Liver (tissue), 3 donors: Measurements from ENCODE around the gene KLHDC3.

Experiments
- CTCF ChIP-seq: fragments of 150-350 bp; IDR thresholded peaks from 2 replicates; pipeline ENCODE4 v1.5.1; 2017; ENCODE audit warnings: improper control_type of control experiment, low read depth, low read length; ENCODE audit not compliant: missing input control
- EGR1 ChIP-seq, 2 donors: IDR thresholded peaks; 2 replicates each; pipeline ENCODE4 v1.6.1; 2016 to 2018; ENCODE audit warnings: antibody characterized with exemption in 2 of 2, low read depth in 2 of 2
- FOXA1 ChIP-seq: IDR thresholded peaks from 2 replicates; pipeline ENCODE4 v1.6.1; 2016; ENCODE audit warnings: antibody characterized with exemption
- GABPA ChIP-seq, 2 donors: IDR thresholded peaks in 1 of 2; conservative IDR thresholded peaks in 1 of 2; 2 replicates each; pipeline ENCODE4 v1.6.1; 2016; ENCODE audit warnings: antibody characterized with exemption in 2 of 2, mild to moderate bottlenecking in 1 of 2, moderate library complexity in 1 of 2
- HNF4A ChIP-seq, 2 donors: conservative IDR thresholded peaks; 2 replicates each; pipeline ENCODE4 v1.6.1; 2016; ENCODE audit warnings: antibody characterized with exemption in 2 of 2, mild to moderate bottlenecking in 2 of 2
- HNF4G ChIP-seq: IDR thresholded peaks from 2 replicates; pipeline ENCODE4 v1.6.1; 2016; ENCODE audit warnings: antibody characterized with exemption
- JUND ChIP-seq, 2 donors: IDR thresholded peaks; 2 replicates each; pipeline ENCODE4 v1.6.1; 2016; ENCODE audit warnings: antibody characterized with exemption in 2 of 2
- MAX ChIP-seq: IDR thresholded peaks from 2 replicates; pipeline ENCODE4 v1.6.1; 2016; ENCODE audit warnings: antibody characterized with exemption
- RAD21 ChIP-seq, 2 donors: IDR thresholded peaks; 2 replicates each; pipeline ENCODE4 v1.6.1; 2016; ENCODE audit warnings: antibody characterized with exemption in 2 of 2, mild to moderate bottlenecking in 2 of 2
- REST ChIP-seq: IDR thresholded peaks from 2 replicates; pipeline ENCODE4 v1.6.1; 2016; ENCODE audit warnings: antibody characterized with exemption, mild to moderate bottlenecking
- RXRA ChIP-seq, 2 donors: IDR thresholded peaks; 2 replicates each; pipeline ENCODE4 v1.6.1; 2017 to 2018; ENCODE audit warnings: antibody characterized with exemption in 2 of 2, mild to moderate bottlenecking in 1 of 2
- TAF1 ChIP-seq: conservative IDR thresholded peaks from 2 replicates; pipeline ENCODE4 v1.6.1; 2016; ENCODE audit warnings: antibody characterized with exemption, mild to moderate bottlenecking
- YY1 ChIP-seq: IDR thresholded peaks from 2 replicates; pipeline ENCODE4 v1.6.1; 2016; ENCODE audit warnings: antibody characterized with exemption, mild to moderate bottlenecking
- ZBTB33 ChIP-seq: IDR thresholded peaks from 2 replicates; pipeline ENCODE4 v1.6.1; 2016; ENCODE audit warnings: antibody characterized with exemption
- donor health status: healthy.
- donor health status: healthy.

- TF ChIP-seq CTCF = no peak
- no peak for TF ChIP-seq REST
- TF ChIP-seq JUND (IDR thresholded peaks at IDR 0.05) = no peak
- TF ChIP-seq ZBTB33 = no peak
- TF ChIP-seq GABPA (IDR thresholded peaks at IDR 0.05 in 1 of 2, conservative IDR thresholded peaks at IDR 0.05 in 1 of 2) = no peak
- no peak for TF ChIP-seq MAX
- no peak for TF ChIP-seq YY1
- TF ChIP-seq FOXA1 = no peak
- no peak for TF ChIP-seq RAD21 (IDR thresholded peaks at IDR 0.05)
- TF ChIP-seq RXRA (IDR thresholded peaks at IDR 0.05) = no peak
- no peak for TF ChIP-seq TAF1
- TF ChIP-seq HNF4A (conservative IDR thresholded peaks at IDR 0.05) = no peak
- no peak for TF ChIP-seq HNF4G
- TF ChIP-seq EGR1 (IDR thresholded peaks at IDR 0.05; ENCODE audit: low read depth in 2 of 2) = no peak
Measured at GRCh38 chr6:43043310-43043709, 29.3 kb downstream of the KLHDC3 start.
